Endothelial cell of umbilical vein (primary cell): ENCODE results near the gene TAOK2. TPM values are rescaled to one million over a fixed set of nuclear protein-coding genes. Genes with fewer than 3 reads are reported as not detected.

ENCODE experiments used
- BruUV-seq: library from RNA; stranded (reverse); fragments of 400-500 nt; replicated peaks from 2 replicates; lab custom pipeline; 2021; lab: Mats Ljungman, UMichigan
- CTCF ChIA-PET: fragments of 300-600, 350-600 bp; sonication (Branson Sonifier 250); formaldehyde crosslinking; loops from one replicate; lab custom pipeline; 2021; ENCODE audit warnings: antibody characterized with exemption, inconsistent platforms; lab: Charles Lee
- POLR2A ChIA-PET: fragments of 300-600, 350-600 bp; sonication (Branson Sonifier 250); formaldehyde crosslinking; loops from one replicate; lab custom pipeline; 2021; ENCODE audit warnings: antibody characterized with exemption, inconsistent platforms; lab: Charles Lee
- DNase-seq: peaks from one replicate; pipeline ENCODE4 v3.0.0-alpha.2; 2011; ENCODE audit warnings: low read depth, low spot score
- FAIRE-seq: peaks from 2 replicates; lab custom pipeline; 2011; peaks lifted over from hg19 to GRCh38; lab: Jason Lieb, UNC
- H2AFZ ChIP-seq: 2 replicates; pipeline ENCODE4 v1.6.0; 2012; ENCODE audit warnings: low read depth, low read length, control low read depth, inconsistent platforms
- H3K27ac ChIP-seq: 2 replicates; pipeline ENCODE4 v1.5.1; 2011; ENCODE audit warnings: low read depth, mild to moderate bottlenecking, control low read depth, low read length, moderate library complexity; ENCODE audit not compliant: insufficient read depth
- H3K27me3 ChIP-seq, 2 experiments: 2 replicates each; pipeline versions ENCODE4 v1.6.0 to v1.6.1; 2011; ENCODE audit warnings: low read length in 2 of 2, mixed read lengths in 1 of 2; ENCODE audit not compliant: control insufficient read depth in 2 of 2, insufficient read depth in 2 of 2
- H3K36me3 ChIP-seq, 2 experiments: 2 replicates in 1 of 2; 3 replicates in 1 of 2; pipeline ENCODE4 v1.5.1; 2011; ENCODE audit warnings: low read length in 2 of 2, mild to moderate bottlenecking in 1 of 2, moderate library complexity in 1 of 2; ENCODE audit not compliant: control insufficient read depth in 2 of 2, insufficient read depth in 2 of 2; ENCODE audit errors: extremely low read depth in 1 of 2
- H3K4me1 ChIP-seq: 3 replicates; pipeline ENCODE4 v1.5.1; 2011; ENCODE audit warnings: mild to moderate bottlenecking, low read length; ENCODE audit not compliant: control insufficient read depth, insufficient read depth; ENCODE audit errors: extremely low read depth
- H3K4me2 ChIP-seq: 2 replicates; pipeline ENCODE4 v1.6.1; 2011; ENCODE audit warnings: low read length, control low read depth, mixed read lengths; ENCODE audit not compliant: insufficient read depth
- H3K4me3 ChIP-seq, 3 experiments: fragments of 200-600 bp in 1 of 3; sonication (generic), shearing (Covaris generic) in 1 of 3; replicated peaks in 1 of 3; 2 replicates each; pipeline ENCODE4 v1.5.1; 2011 to 2016; ENCODE audit warnings: control low read depth in 3 of 3, low read length in 3 of 3, mild to moderate bottlenecking in 2 of 3, inconsistent platforms in 1 of 3, low read depth in 1 of 3, moderate library complexity in 1 of 3; ENCODE audit not compliant: insufficient read depth in 1 of 3
- H3K79me2 ChIP-seq: 2 replicates; pipeline ENCODE4 v1.6.0; 2012; ENCODE audit warnings: low read length, inconsistent platforms; ENCODE audit not compliant: control insufficient read depth, insufficient read depth
- H3K9ac ChIP-seq: replicated peaks from 2 replicates; pipeline ENCODE3; 2011; ENCODE audit warnings: low read length, control low read depth; ENCODE audit not compliant: insufficient read depth; ENCODE audit errors: extremely low read depth
- H3K9me1 ChIP-seq: replicated peaks from 3 replicates; pipeline ENCODE4 v1.6.0; 2011; ENCODE audit warnings: mild to moderate bottlenecking, low read length; ENCODE audit not compliant: control insufficient read depth, insufficient read depth; ENCODE audit errors: extremely low read depth
- H3K9me3 ChIP-seq: replicated peaks from 2 replicates; pipeline ENCODE4 v1.5.1; 2012; ENCODE audit warnings: low read length, inconsistent platforms; ENCODE audit not compliant: control insufficient read depth, insufficient read depth
- H4K20me1 ChIP-seq: replicated peaks from 2 replicates; pipeline ENCODE3; 2011; ENCODE audit warnings: mild to moderate bottlenecking, low read length; ENCODE audit not compliant: control insufficient read depth, insufficient read depth; ENCODE audit errors: extremely low read depth
- CTCF ChIP-seq, 2 donors: IDR thresholded peaks; 1 replicate in 1 of 2; 2 replicates in 1 of 2; pipeline ENCODE4 v1.5.1; 2011; ENCODE audit warnings: low read length in 2 of 2, mild to moderate bottlenecking in 2 of 2, moderate library complexity in 2 of 2, control low read depth in 1 of 2, inconsistent platforms in 1 of 2, low read depth in 1 of 2; ENCODE audit not compliant: insufficient read depth in 1 of 2; ENCODE audit errors: extremely low read depth in 1 of 2
- EZH2 ChIP-seq: IDR thresholded peaks from 2 replicates; pipeline ENCODE4 v1.6.1; 2012; ENCODE audit warnings: borderline replicate concordance, low read depth, mild to moderate bottlenecking, moderate library complexity, low read length, inconsistent platforms; ENCODE audit not compliant: severe bottlenecking
- FOS ChIP-seq: IDR thresholded peaks from 2 replicates; pipeline ENCODE4 v1.6.1; 2011; ENCODE audit warnings: mild to moderate bottlenecking, low read length, moderate library complexity, borderline replicate concordance; ENCODE audit not compliant: insufficient read depth
- GATA2 ChIP-seq: IDR thresholded peaks from 2 replicates; pipeline ENCODE4 v1.7.0; 2011; ENCODE audit warnings: low read depth, mild to moderate bottlenecking, moderate library complexity, mixed read lengths, low read length; ENCODE audit not compliant: insufficient read length, insufficient read depth
- JUN ChIP-seq: IDR thresholded peaks from 2 replicates; pipeline ENCODE4 v1.6.1; 2011; ENCODE audit warnings: borderline replicate concordance, low read depth; ENCODE audit not compliant: insufficient read length, insufficient read depth
- MAX ChIP-seq: IDR thresholded peaks from 2 replicates; pipeline ENCODE4 v1.6.1; 2011; ENCODE audit not compliant: insufficient read depth, insufficient read length
- MYC ChIP-seq: IDR thresholded peaks from one replicate; pipeline ENCODE4 v1.6.1; 2011; ENCODE audit warnings: mild to moderate bottlenecking, low read depth, low read length
- POLR2A ChIP-seq: IDR thresholded peaks from 2 replicates; pipeline ENCODE4 v1.6.1; 2012; ENCODE audit warnings: low read depth, mild to moderate bottlenecking, control low read depth, low read length
- POLR2AphosphoS5 ChIP-seq: IDR thresholded peaks from 2 replicates; pipeline ENCODE4 v1.6.1; 2012; ENCODE audit warnings: low read depth, mild to moderate bottlenecking, control low read depth, low read length, moderate library complexity; ENCODE audit not compliant: insufficient read depth
- dilution Hi-C: fragments of 300-500 bp; cut with MboI; formaldehyde crosslinking; loops from one replicate; pipeline ENCODE4 v1.15.0; 2019; ENCODE audit warnings: low sequenced_read_pairs; ENCODE audit not compliant: extremely low pct_ligation_motif_present
- intact Hi-C: fragments of 100-400 bp; cut with micrococcal nuclease; formaldehyde crosslinking; loops from one replicate; pipeline ENCODE4 v1.10.0; 2022
- polyA plus RNA-seq, 4 experiments: library from polyadenylated mRNA; depleted of rRNA in 3 of 4; stranded (reverse) in 3 of 4; unstranded in 1 of 4; fragments of >200 nt; gene quantifications; 2 replicates each; pipeline versions ENCODE4 v1.2.1 to v1.2.3, GENCODE V29; 2011 to 2012; ENCODE audit warnings: missing spikeins in 1 of 4
- total RNA-seq: library from RNA; stranded (reverse); gene quantifications from 2 replicates; pipeline ENCODE4 v1.2.3, GENCODE V29; 2021

TAOK2 gene
- total and polyA plus RNA-seq, 2 donors (not counting 3 experiments of a cell fraction or from before 2014, with no cell fraction given), result 52.8 to 114 TPM

GRCh38 chr16:29961127-29961478, 12.6 kb upstream of the TAOK2 start:
- peak overlapping the region; percentile 93 for H3K4me2 ChIP-seq
- H4K20me1 ChIP-seq, result no peaks in the 10 kb centered on the region
- no peaks in the 10 kb centered on the region for H3K27me3 ChIP-seq
- no peak overlapping the region for H3K27ac ChIP-seq
- dilution Hi-C loops (no loop called here), intact Hi-C loops (loop anchor here (1.0 kb wide), 2 partner anchors 34 to 98 kb away; partner anchors contain the start of genes CDIPT and HIRIP3)
- no peaks in the 10 kb centered on the region for H3K9me3 ChIP-seq
- no peaks in the 10 kb centered on the region for H3K9me1 ChIP-seq
- H3K9ac ChIP-seq, result no peak overlapping the region
- no peak for DNase-seq
- ChIA-PET CTCF (interaction anchor here (0.8 to 3.8 kb wide), 17 partner anchors 8 to 260 kb away, joined by 3 to 16 read pairs (median 5); partner anchors contain the start of genes ASPHD1, KCTD13 and TAOK2), POLR2A (interaction anchor here (2.9 kb wide), 1 partner anchor 12 kb away, joined by 14 read pairs; the partner anchor contains the start of gene TAOK2)
- FAIRE-seq, result no peak
- H3K79me2 ChIP-seq, result peaks cover 2% of the 10 kb centered on the region
- peaks cover 15% of the 10 kb centered on the region for H3K4me1 ChIP-seq
- no TSS peak for BruUV-seq
- TF ChIP-seq POLR2AphosphoS5, result no peak
- no peak for TF ChIP-seq GATA2
- no peak for TF ChIP-seq MAX
- no peak for TF ChIP-seq POLR2A
- TF ChIP-seq JUN, result no peak
- no peak for TF ChIP-seq MYC
- TF ChIP-seq EZH2, result no peak
- no peak for TF ChIP-seq FOS
- TF ChIP-seq CTCF (IDR thresholded peaks at IDR 0.05; ENCODE audit: extremely low read depth in 1 of 2, insufficient read depth in 1 of 2, low read depth in 1 of 2, low read length in 2 of 2), result no peak
- H3K4me3 ChIP-seq, result peak overlapping the region in 2 of 3 experiments; percentile 63 to 82
- H3K36me3 ChIP-seq, result no peaks in the 10 kb centered on the region
- peak overlapping the region; percentile 88 for H2AFZ ChIP-seq
